Fibroblast of villous mesenchyme (primary cell): Measurements from ENCODE around the gene MEI1. TPM values are rescaled to one million over a fixed set of nuclear protein-coding genes. Genes with fewer than 3 reads are reported as not detected.

Experiments used
- DNase-seq: peaks from one replicate; pipeline ENCODE4 v3.0.0-alpha.2; 2010; ENCODE audit warnings: low read depth
- H3K4me3 ChIP-seq: 2 replicates; pipeline ENCODE4 v1.5.1; 2011; ENCODE audit warnings: low read depth, mild to moderate bottlenecking, low read length
- total RNA-seq: library from RNA; depleted of rRNA; stranded (reverse); fragments of >200 nt; gene quantifications from 2 replicates; pipeline ENCODE4 v1.2.3, GENCODE V29; 2012
- TF ChIP-seq, protein P1 (sequence below): IDR thresholded peaks from 2 replicates; pipeline ENCODE4 v1.5.1; 2012; ENCODE audit warnings: low read depth, mild to moderate bottlenecking, low read length; ENCODE audit not compliant: insufficient read depth

Gene MEI1
- total RNA-seq, 1 donor = 2.2 TPM

DNA sequence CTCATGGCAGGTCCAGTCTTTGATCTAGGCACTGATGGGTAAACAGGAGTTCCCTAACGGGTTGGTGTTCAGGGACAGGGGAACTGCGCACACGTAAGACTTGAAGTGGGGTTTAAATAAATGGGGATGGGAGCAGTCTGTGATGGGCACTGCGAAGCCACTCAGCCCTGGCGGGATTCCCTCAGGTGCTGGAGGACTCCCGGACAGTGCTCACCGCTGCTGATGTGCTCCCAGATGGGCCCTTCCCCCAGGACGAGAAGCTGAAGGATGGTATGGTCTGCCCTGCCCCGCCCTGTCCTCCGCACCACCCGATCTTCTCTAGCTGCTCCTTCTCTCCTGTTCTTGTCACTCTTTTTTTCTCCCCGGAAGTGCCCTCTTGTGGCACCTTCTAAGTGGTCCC, 110.7 kb downstream of the MEI1 start:
- no peak overlapping the region for H3K4me3 ChIP-seq

DNA sequence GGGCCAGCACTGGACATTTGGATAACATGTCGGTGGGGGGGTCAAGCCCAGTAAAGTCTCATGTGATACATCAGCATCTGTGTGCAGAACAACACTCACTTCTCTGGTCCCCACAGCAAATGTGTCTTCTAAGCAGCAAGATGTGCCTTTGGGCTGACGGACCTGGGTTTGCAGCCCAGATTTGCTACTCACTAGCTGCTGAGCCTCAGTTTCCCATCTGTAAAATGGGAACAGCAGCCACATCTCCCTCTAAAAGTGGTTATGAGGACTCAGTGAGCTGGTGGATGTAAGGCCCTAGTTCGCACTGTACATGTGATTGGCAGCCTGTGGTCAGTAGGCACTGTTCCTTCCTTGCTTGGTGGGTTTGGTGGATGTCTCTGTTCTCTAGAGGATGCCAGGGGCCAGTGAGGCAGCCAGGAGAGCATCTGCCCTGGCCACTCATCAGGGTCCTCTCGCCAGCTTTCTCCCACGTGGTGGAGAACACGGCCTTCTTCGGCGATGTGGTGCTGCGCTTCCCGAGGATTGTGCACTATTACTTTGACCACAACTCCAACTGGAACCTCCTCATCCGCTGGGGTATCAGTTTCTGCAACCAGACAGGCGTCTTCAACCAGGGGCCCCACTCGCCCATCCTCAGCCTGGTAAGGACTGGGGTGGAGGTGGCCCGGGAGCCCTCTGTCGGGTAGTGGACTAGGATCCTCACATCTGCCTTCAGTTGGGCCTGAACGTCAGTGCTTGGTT, 113.7 kb downstream of the MEI1 start:
- no peak overlapping the region for H3K4me3 ChIP-seq
- DNase-seq = no peak
- TF ChIP-seq, protein P1, sequence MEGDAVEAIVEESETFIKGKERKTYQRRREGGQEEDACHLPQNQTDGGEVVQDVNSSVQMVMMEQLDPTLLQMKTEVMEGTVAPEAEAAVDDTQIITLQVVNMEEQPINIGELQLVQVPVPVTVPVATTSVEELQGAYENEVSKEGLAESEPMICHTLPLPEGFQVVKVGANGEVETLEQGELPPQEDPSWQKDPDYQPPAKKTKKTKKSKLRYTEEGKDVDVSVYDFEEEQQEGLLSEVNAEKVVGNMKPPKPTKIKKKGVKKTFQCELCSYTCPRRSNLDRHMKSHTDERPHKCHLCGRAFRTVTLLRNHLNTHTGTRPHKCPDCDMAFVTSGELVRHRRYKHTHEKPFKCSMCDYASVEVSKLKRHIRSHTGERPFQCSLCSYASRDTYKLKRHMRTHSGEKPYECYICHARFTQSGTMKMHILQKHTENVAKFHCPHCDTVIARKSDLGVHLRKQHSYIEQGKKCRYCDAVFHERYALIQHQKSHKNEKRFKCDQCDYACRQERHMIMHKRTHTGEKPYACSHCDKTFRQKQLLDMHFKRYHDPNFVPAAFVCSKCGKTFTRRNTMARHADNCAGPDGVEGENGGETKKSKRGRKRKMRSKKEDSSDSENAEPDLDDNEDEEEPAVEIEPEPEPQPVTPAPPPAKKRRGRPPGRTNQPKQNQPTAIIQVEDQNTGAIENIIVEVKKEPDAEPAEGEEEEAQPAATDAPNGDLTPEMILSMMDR = no peak

More for the DNA sequence above, 110.7 kb downstream of the MEI1 start:
- TF ChIP-seq, protein P1 = no peak
- no peak for DNase-seq

- TF ChIP-seq, protein P1 = no peak
- no peak overlapping the region for H3K4me3 ChIP-seq
- no peak for DNase-seq
Observed at GRCh38 chr22:41813726-41814410, 114.6 kb downstream of the MEI1 start.

- H3K4me3 ChIP-seq = no peak overlapping the region
- DNase-seq = no peak
- TF ChIP-seq, protein P1 = no peak
Observed at GRCh38 chr22:41815716-41816115, 116.4 kb downstream of the MEI1 start.

- DNase-seq = no peak
- TF ChIP-seq, protein P1 = no peak
- H3K4me3 ChIP-seq = no peak overlapping the region
Observed at GRCh38 chr22:41816241-41816640, 116.9 kb downstream of the MEI1 start.

- no peak overlapping the region for H3K4me3 ChIP-seq
- TF ChIP-seq, protein P1 = no peak
- DNase-seq = no peak
Observed at GRCh38 chr22:41816871-41817270, 117.6 kb downstream of the MEI1 start.
